ENCODE measurements around the gene AHNAK2.

- no peak for TF ChIP-seq EZH2 (IDR thresholded peaks at IDR 0.05; ENCODE audit: insufficient read depth, poor library complexity, severe bottlenecking)
- no peak for TF ChIP-seq EZH2phosphoT487 (IDR thresholded peaks at IDR 0.05; ENCODE audit: insufficient read depth, low read depth)
These were observed 45.0 kb upstream of the AHNAK2 start for GRCh38 chr14:105023144-105023543.
